Neuronal stem cell (in vitro differentiated cells): ENCODE measurements around the gene DENND1B.

Experiments used
- DNase-seq: peaks from one replicate; pipeline ENCODE4 v3.0.0-alpha.2; 2013; ENCODE audit warnings: low spot score
- H2AFZ ChIP-seq: one replicate; pipeline ENCODE4 v1.6.1; 2013; ENCODE audit warnings: mild to moderate bottlenecking, low read length, inconsistent platforms
- H2AK5ac ChIP-seq: 2 replicates; pipeline ENCODE4 v1.6.1; 2013; ENCODE audit warnings: low read depth, mild to moderate bottlenecking, inconsistent platforms, low read length, moderate library complexity, mixed read lengths
- H2BK120ac ChIP-seq: 2 replicates; pipeline ENCODE4 v1.6.1; 2013; ENCODE audit warnings: low read depth, mild to moderate bottlenecking, inconsistent platforms, low read length, moderate library complexity, mixed read lengths
- H2BK12ac ChIP-seq: one replicate; pipeline ENCODE4 v1.6.1; 2013; ENCODE audit warnings: low read length, inconsistent platforms
- H2BK15ac ChIP-seq: 2 replicates; pipeline ENCODE4 v1.6.1; 2013; ENCODE audit warnings: mild to moderate bottlenecking, low read length, inconsistent platforms, mixed read lengths
- H2BK5ac ChIP-seq: one replicate; pipeline ENCODE4 v1.6.1; 2013; ENCODE audit warnings: inconsistent platforms, mild to moderate bottlenecking, low read length, moderate library complexity
- H3K14ac ChIP-seq: one replicate; pipeline ENCODE4 v1.6.1; 2013; ENCODE audit warnings: low read length, inconsistent platforms
- H3K18ac ChIP-seq: 2 replicates; pipeline ENCODE4 v1.6.1; 2013; ENCODE audit warnings: low read length, inconsistent platforms
- H3K23ac ChIP-seq: 2 replicates; pipeline ENCODE4 v1.6.1; 2013; ENCODE audit warnings: low read depth, mild to moderate bottlenecking, mixed read lengths, low read length, inconsistent platforms; ENCODE audit not compliant: poor library complexity
- H3K27ac ChIP-seq: replicated peaks from 3 replicates; pipeline ENCODE4 v1.5.1; 2013; ENCODE audit warnings: low read length, inconsistent platforms
- H3K27me3 ChIP-seq, 3 experiments: 2 replicates each; pipeline ENCODE4 v1.6.1; 2013; ENCODE audit warnings: low read length in 3 of 3, mild to moderate bottlenecking in 2 of 3, inconsistent platforms in 1 of 3, low read depth in 1 of 3, mixed read lengths in 1 of 3, moderate library complexity in 1 of 3; ENCODE audit not compliant: control insufficient read depth in 3 of 3, insufficient read depth in 3 of 3
- H3K36me3 ChIP-seq, 2 donors: replicated peaks in 1 of 2; 2 replicates each; pipeline ENCODE4 v1.6.1; 2013; ENCODE audit warnings: low read length in 2 of 2; ENCODE audit not compliant: control insufficient read depth in 2 of 2, insufficient read depth in 2 of 2
- H3K4ac ChIP-seq: 2 replicates; pipeline ENCODE4 v1.6.1; 2013; ENCODE audit warnings: inconsistent platforms, mild to moderate bottlenecking, low read length, moderate library complexity
- H3K4me1 ChIP-seq, 2 donors: 1 replicate in 1 of 2; 2 replicates in 1 of 2; pipeline ENCODE4 v1.6.1; 2013; ENCODE audit warnings: low read length in 2 of 2, low read depth in 1 of 2; ENCODE audit not compliant: control insufficient read depth in 2 of 2, insufficient read depth in 1 of 2
- H3K4me2 ChIP-seq: one replicate; pipeline ENCODE4 v1.6.1; 2013; ENCODE audit warnings: mild to moderate bottlenecking, low read length, inconsistent platforms; ENCODE audit not compliant: insufficient read depth, poor library complexity, severe bottlenecking
- H3K4me3 ChIP-seq, 2 donors: 2 replicates each; pipeline ENCODE4 v1.5.1; 2013; ENCODE audit warnings: low read length in 2 of 2, mild to moderate bottlenecking in 2 of 2, inconsistent platforms in 1 of 2, moderate library complexity in 1 of 2
- H3K79me1 ChIP-seq: one replicate; pipeline ENCODE4 v1.6.1; 2013; ENCODE audit warnings: low read depth, mild to moderate bottlenecking, inconsistent platforms, low read length, moderate library complexity
- H3K9ac ChIP-seq: one replicate; pipeline ENCODE4 v1.6.1; 2013; ENCODE audit warnings: mild to moderate bottlenecking, low read depth, low read length, inconsistent platforms; ENCODE audit not compliant: poor library complexity
- H3K9me3 ChIP-seq, 2 donors: replicated peaks in 1 of 2; 2 replicates each; pipeline versions ENCODE3 to v1.6.1; 2013; ENCODE audit warnings: low read length in 2 of 2, mild to moderate bottlenecking in 2 of 2, inconsistent platforms in 1 of 2, low read depth in 1 of 2, mixed read lengths in 1 of 2, moderate library complexity in 1 of 2; ENCODE audit not compliant: control insufficient read depth in 2 of 2, insufficient read depth in 1 of 2
- H4K8ac ChIP-seq: one replicate; pipeline ENCODE4 v1.6.1; 2013; ENCODE audit warnings: low read depth, mild to moderate bottlenecking, inconsistent platforms, low read length, moderate library complexity
- H4K91ac ChIP-seq: one replicate; pipeline ENCODE4 v1.6.1; 2013; ENCODE audit warnings: low read length, low read depth, mild to moderate bottlenecking, inconsistent platforms; ENCODE audit not compliant: poor library complexity
- WGBS, 2 donors: extraction: QIAGEN DNeasy Blood & Tissue Kit; methylation state at CpG; one replicate each; pipeline ENCODE4 v1.1.7; 2013; ENCODE audit warnings: missing lambda C conversion rate in 2 of 2, mixed read lengths in 1 of 2; ENCODE audit not compliant: insufficient read length in 2 of 2, insufficient replicate concordance in 1 of 2; ENCODE audit errors: extremely low coverage in 2 of 2; 5-methylcytosine and 5-hydroxymethylcytosine counted together

Gene DENND1B

DNA sequence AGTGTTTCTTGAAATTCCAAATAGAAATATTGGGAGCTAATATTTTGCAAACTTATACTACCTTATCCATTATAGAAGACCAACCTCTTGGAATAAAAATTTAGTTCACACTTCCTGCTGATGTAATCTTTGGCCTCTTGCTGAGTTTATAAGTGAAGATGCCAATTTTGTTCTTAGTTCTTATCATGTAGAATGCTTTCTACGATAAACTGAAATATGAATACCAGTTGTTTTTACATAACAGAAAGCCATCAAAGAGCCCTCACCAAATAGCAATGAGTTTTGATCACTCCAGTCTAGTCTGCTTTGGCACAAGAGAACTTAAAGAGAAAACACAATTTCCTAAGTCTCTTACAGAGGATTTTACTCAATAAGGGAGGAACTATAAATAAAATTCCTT, 89.5 kb downstream of the DENND1B start:
- DNase-seq = no peak
- no peak overlapping the region for H2AK5ac ChIP-seq
- peaks cover 3 to 5% of the 10 kb centered on the region in 2 donors for H3K9me3 ChIP-seq
- H3K4me2 ChIP-seq = no peak overlapping the region
- no peak overlapping the region for H2BK15ac ChIP-seq
- no peak overlapping the region for H4K91ac ChIP-seq
- no peak overlapping the region for H2BK12ac ChIP-seq
- no peaks in the 10 kb centered on the region for H3K79me1 ChIP-seq
- no CpG with 5 or more reads among the region's 1 CpG for WGBS, 2 donors
- no peaks in the 10 kb centered on the region for H3K4me1 ChIP-seq
- no peak overlapping the region for H3K4me3 ChIP-seq
- H2BK120ac ChIP-seq = no peak overlapping the region
- H3K9ac ChIP-seq = no peak overlapping the region
- H3K36me3 ChIP-seq = no peaks in the 10 kb centered on the region
- H3K18ac ChIP-seq = no peak overlapping the region
- H3K14ac ChIP-seq = no peak overlapping the region
- no peak overlapping the region for H3K23ac ChIP-seq
- no peaks in the 10 kb centered on the region for H3K27me3 ChIP-seq
- H4K8ac ChIP-seq = no peak overlapping the region
- no peak overlapping the region for H3K4ac ChIP-seq
- no peak overlapping the region for H2AFZ ChIP-seq
- H3K27ac ChIP-seq = no peak overlapping the region
- H2BK5ac ChIP-seq = no peak overlapping the region

- Histone ChIP-seq H3K23ac (no peak overlapping the region), H4K91ac (no peak overlapping the region), H4K8ac (no peak overlapping the region), H2AFZ (no peak overlapping the region), H2BK5ac (no peak overlapping the region), H3K79me1 (no peaks in the 10 kb centered on the region), H2BK120ac (no peak overlapping the region), H3K4me3 (no peak overlapping the region), H2BK12ac (no peak overlapping the region), H3K9me3 (peaks cover 3 to 5% of the 10 kb centered on the region in 2 donors), H3K4ac (no peak overlapping the region), H2BK15ac (no peak overlapping the region), H3K18ac (no peak overlapping the region), H3K27ac (no peak overlapping the region), H3K36me3 (no peaks in the 10 kb centered on the region), H3K14ac (no peak overlapping the region), H2AK5ac (no peak overlapping the region), H3K4me2 (no peak overlapping the region), H3K4me1 (no peaks in the 10 kb centered on the region), H3K9ac (no peak overlapping the region), H3K27me3 (no peaks in the 10 kb centered on the region)
- no peak for DNase-seq
- WGBS, 2 donors = no CpG with 5 or more reads among the region's 6 CpGs
Observed at GRCh38 chr1:197683895-197684553, 91.3 kb downstream of the DENND1B start.

- DNase-seq = no peak
- Histone ChIP-seq H4K91ac (no peak overlapping the region), H2BK15ac (no peak overlapping the region), H3K4me1 (no peaks in the 10 kb centered on the region), H3K36me3 (no peaks in the 10 kb centered on the region), H2BK120ac (no peak overlapping the region), H3K9ac (no peak overlapping the region), H3K27me3 (no peaks in the 10 kb centered on the region), H3K14ac (no peak overlapping the region), H3K9me3 (peaks cover 0 to 1% of the 10 kb centered on the region in 2 donors), H3K79me1 (no peaks in the 10 kb centered on the region), H3K27ac (no peak overlapping the region), H4K8ac (no peak overlapping the region), H3K18ac (no peak overlapping the region), H3K4ac (no peak overlapping the region), H2BK5ac (no peak overlapping the region), H2AK5ac (no peak overlapping the region), H3K4me3 (no peak overlapping the region), H2BK12ac (no peak overlapping the region), H3K4me2 (no peak overlapping the region), H3K23ac (no peak overlapping the region), H2AFZ (no peak overlapping the region)
- WGBS, 2 donors = no CpG with 5 or more reads among the region's 3 CpGs
Observed at GRCh38 chr1:197683280-197683679, 92.0 kb downstream of the DENND1B start.

GRCh38 chr1:197680311-197680710, 95.0 kb downstream of the DENND1B start:
- Histone ChIP-seq H2BK12ac (no peak overlapping the region), H3K9me3 (no peaks in the 10 kb centered on the region), H2AFZ (no peak overlapping the region), H2BK120ac (no peak overlapping the region), H3K27me3 (no peaks in the 10 kb centered on the region), H3K4me2 (no peak overlapping the region), H3K14ac (no peak overlapping the region), H3K36me3 (no peaks in the 10 kb centered on the region), H2AK5ac (no peak overlapping the region), H4K8ac (no peak overlapping the region), H3K23ac (no peak overlapping the region), H3K4me1 (peaks cover 2 to 4% of the 10 kb centered on the region in 2 donors), H3K4me3 (no peak overlapping the region), H4K91ac (no peak overlapping the region), H2BK15ac (no peak overlapping the region), H2BK5ac (no peak overlapping the region), H3K18ac (no peak overlapping the region), H3K9ac (no peak overlapping the region), H3K27ac (no peak overlapping the region), H3K4ac (no peak overlapping the region), H3K79me1 (no peaks in the 10 kb centered on the region)
- no CpG with 5 or more reads among the region's 1 CpG for WGBS, 2 donors
- no peak for DNase-seq
